Upper lobe of left lung (tissue), 6 donors: Measurements from ENCODE around the gene L1CAM. TPM values are rescaled to one million over a fixed set of nuclear protein-coding genes. Genes with fewer than 3 reads are reported as not detected.

ENCODE experiments used
- ATAC-seq, 2 donors: fragments of 200-7000 bp; cut with Tn5 transposase; one replicate each; pipeline ENCODE4 v1.9.1; 2022; ENCODE audit warnings: mild to moderate bottlenecking in 2 of 2, moderate library complexity in 2 of 2; ENCODE audit not compliant: low FRiP score in 2 of 2
- DNase-seq, 2 donors: peaks; one replicate each; pipeline ENCODE4 v3.0.0-alpha.2; 2019 to 2020
- H3K27ac ChIP-seq, 4 donors: fragments of 200-600 bp; sonication (generic); one replicate each; pipeline ENCODE4 v1.5.1; 2016 to 2019
- H3K27me3 ChIP-seq, 4 donors: fragments of 200-600 bp; sonication (generic); one replicate each; pipeline ENCODE4 v1.5.1; 2017 to 2019
- H3K36me3 ChIP-seq, 4 donors: fragments of 200-600 bp; sonication (generic); one replicate each; pipeline ENCODE4 v1.5.1; 2016 to 2019
- H3K4me1 ChIP-seq, 4 donors: fragments of 200-600 bp; sonication (generic); one replicate each; pipeline ENCODE4 v1.5.1; 2018 to 2019
- H3K4me3 ChIP-seq, 4 donors: fragments of 200-600 bp; sonication (generic); one replicate each; pipeline ENCODE4 v1.5.1; 2017 to 2019; ENCODE audit warnings: mild to moderate bottlenecking in 2 of 4, moderate library complexity in 1 of 4
- H3K9me3 ChIP-seq, 4 donors: fragments of 200-600 bp; sonication (generic); one replicate each; pipeline ENCODE4 v1.5.1; 2018 to 2019
- EP300 ChIP-seq, 4 donors: sonication (generic); formaldehyde crosslinking; IDR thresholded peaks; one replicate each; pipeline ENCODE4 v1.5.1; 2017; ENCODE audit warnings: antibody characterized with exemption in 4 of 4, control low read depth in 2 of 4
- POLR2A ChIP-seq, 4 donors: fragments of 450-650 bp; IDR thresholded peaks; one replicate each; pipeline ENCODE4 v1.5.1; 2016 to 2017; ENCODE audit warnings: antibody characterized with exemption in 4 of 4, mild to moderate bottlenecking in 2 of 4
- POLR2AphosphoS5 ChIP-seq, 2 donors: sonication (generic); formaldehyde crosslinking; IDR thresholded peaks; one replicate each; pipeline ENCODE4 v1.5.1; 2017; ENCODE audit warnings: antibody characterized with exemption in 2 of 2
- WGBS, 2 donors: methylation state at CpG; one replicate each; pipeline ENCODE4 v1.1.5; 2017 to 2018; 5-methylcytosine and 5-hydroxymethylcytosine counted together
- total RNA-seq, 6 donors: library from RNA; depleted of rRNA in 4 of 6; stranded (reverse); fragments of >200 nt in 4 of 6; gene quantifications; one replicate each; pipeline versions ENCODE4 v1.1.0 to v1.2.1, GENCODE V29; 2016 to 2021
- TF ChIP-seq, protein P1 (sequence below), 6 experiments: fragments of 450-650 bp in 4 of 6; fragments of 200-600 bp in 2 of 6; sonication (generic) in 2 of 6; IDR thresholded peaks; one replicate each; pipeline ENCODE4 v1.5.1; 2016 to 2019; ENCODE audit warnings: antibody characterized with exemption in 6 of 6
- donor health status: DM: no; HTN: no; CAD: no; lungs with moderate emphysema.
- donor health status: DM: no; HTN: yes; CAD: no; lungs with severe emphysema.

The L1CAM gene
- total RNA-seq, 6 donors from 2014 or later = 0.52 to 10.0 (median 1.1) TPM; not detected in 1

DNA sequence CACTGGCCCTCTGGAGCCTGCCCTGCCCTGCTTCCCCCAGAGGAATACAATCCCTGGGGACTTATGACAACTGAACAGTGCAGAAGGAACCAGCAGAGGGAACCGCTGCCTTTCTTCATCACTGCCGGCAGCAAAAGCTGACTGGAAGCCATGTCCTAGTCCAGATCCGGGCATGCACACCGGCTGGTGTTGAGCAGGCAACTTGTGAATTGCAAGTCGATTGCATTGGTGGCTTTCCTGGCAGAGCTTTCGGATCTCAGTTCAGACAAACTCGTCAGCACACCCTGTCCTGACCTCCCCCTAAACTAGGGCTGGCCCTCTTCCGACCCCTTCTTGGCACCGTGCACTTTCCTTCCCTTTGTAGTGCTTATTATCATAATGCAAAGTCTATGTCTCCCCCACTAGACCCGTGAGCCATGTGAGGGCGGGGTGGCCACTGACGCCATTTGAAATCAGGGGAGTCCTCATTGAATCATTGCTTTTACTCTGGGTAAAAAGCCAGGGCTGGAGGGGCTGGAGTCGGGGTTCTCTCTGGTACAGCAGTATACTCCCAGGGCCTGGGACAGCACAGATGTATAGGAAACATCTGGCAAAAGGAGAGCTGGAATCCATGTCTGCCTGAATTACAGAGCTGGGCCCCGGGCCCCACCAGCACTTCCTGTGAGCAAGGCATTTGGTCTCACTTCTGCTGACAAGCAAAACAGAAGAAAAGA is 38.3 kb upstream of the L1CAM start:
- Histone ChIP-seq H3K4me1 (peaks cover 20 to 81% (median 42%) of the 10 kb centered on the region in 4 donors), H3K9me3 (no peaks in the 10 kb centered on the region), H3K27me3 (peaks cover 0 to 13% (median 0%) of the 10 kb centered on the region in 4 donors), H3K36me3 (no peaks in the 10 kb centered on the region), H3K27ac (peak overlapping the region; percentile 92 to 98 (median 95)), H3K4me3 (peak overlapping the region in 3 of 4 donors; percentile 50 to 62 (median 59))
- DNase-seq = peak in 1 of 2 donors; percentile 68
- 0 to 34% methylated on average over 3 to 14 of the region's 14 CpGs for WGBS, 2 donors
- TF ChIP-seq EP300 (IDR thresholded peaks at IDR 0.05) (no peak), POLR2AphosphoS5 (IDR thresholded peaks at IDR 0.05) (peak; percentile 16 to 68), POLR2A (IDR thresholded peaks at IDR 0.05) (peak in 1 of 4 donors; percentile 16)
- TF ChIP-seq, protein P1, sequence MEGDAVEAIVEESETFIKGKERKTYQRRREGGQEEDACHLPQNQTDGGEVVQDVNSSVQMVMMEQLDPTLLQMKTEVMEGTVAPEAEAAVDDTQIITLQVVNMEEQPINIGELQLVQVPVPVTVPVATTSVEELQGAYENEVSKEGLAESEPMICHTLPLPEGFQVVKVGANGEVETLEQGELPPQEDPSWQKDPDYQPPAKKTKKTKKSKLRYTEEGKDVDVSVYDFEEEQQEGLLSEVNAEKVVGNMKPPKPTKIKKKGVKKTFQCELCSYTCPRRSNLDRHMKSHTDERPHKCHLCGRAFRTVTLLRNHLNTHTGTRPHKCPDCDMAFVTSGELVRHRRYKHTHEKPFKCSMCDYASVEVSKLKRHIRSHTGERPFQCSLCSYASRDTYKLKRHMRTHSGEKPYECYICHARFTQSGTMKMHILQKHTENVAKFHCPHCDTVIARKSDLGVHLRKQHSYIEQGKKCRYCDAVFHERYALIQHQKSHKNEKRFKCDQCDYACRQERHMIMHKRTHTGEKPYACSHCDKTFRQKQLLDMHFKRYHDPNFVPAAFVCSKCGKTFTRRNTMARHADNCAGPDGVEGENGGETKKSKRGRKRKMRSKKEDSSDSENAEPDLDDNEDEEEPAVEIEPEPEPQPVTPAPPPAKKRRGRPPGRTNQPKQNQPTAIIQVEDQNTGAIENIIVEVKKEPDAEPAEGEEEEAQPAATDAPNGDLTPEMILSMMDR (IDR thresholded peaks at IDR 0.05) = peak in 4 of 6 experiments; percentile 26 to 37 (median 33)
- ATAC-seq = no peak

DNA sequence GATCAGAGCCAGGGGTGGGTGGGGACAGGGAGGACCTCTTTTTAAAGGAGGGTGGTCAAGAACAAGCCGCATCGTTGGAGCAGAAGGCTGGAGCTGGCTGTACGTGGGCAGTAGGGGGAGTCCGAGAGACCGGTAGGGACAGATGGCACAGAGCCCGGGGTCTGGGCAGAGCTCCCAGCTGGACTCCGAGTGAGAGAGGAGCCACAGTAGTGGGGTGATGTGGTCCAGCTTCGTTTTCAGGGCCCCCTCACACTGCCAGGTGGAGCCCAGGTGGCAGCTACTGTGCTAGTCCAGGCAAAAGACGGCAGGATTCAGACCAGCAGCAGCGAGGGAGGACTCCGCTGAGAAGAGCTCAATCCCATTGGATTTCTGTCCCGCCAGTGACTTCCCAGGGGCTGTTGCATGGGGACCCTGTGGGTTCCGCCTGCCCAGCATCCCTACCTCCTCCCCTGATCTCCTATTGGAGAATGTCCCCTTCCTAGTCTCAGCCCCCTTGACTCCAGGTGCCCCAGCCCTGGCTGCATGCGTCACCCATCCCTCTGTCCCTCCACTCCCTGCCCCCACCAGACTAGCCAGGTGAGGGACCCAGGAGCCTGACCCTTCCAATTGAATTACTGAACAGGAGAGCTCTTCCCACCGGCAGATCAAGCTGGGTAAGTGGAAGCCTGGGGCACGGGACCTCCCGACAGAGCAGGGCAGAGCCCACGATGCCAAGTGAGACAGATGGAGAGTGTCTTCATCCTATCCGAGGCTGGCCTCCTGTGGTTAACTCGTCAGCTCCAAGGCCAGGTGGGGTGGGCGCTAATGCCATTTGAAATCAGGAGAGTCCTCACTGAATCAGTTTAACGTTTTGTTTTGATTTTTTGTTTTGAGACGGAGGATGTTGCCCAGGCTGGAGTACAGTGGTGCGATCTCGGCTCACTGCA is 37.2 kb upstream of the L1CAM start:
- Histone ChIP-seq H3K36me3 (peaks cover 0 to 7% (median 1%) of the 10 kb centered on the region in 4 donors), H3K4me3 (peak overlapping the region in 2 of 4 donors; percentile 8 to 62), H3K9me3 (no peaks in the 10 kb centered on the region), H3K27me3 (peaks cover 0 to 13% (median 0%) of the 10 kb centered on the region in 4 donors), H3K27ac (peak overlapping the region; percentile 12 to 98 (median 94)), H3K4me1 (peaks cover 20 to 74% (median 34%) of the 10 kb centered on the region in 4 donors)
- DNase-seq (peak in 1 of 2 donors; percentile 77), ATAC-seq (peak; percentile 46 to 58)
- TF ChIP-seq POLR2A (IDR thresholded peaks at IDR 0.05) = no peak
- TF ChIP-seq, protein P1 (IDR thresholded peaks at IDR 0.05) = peak in 4 of 6 experiments; percentile 27 to 48 (median 44)
- 33 to 63% methylated on average over 6 to 25 of the region's 25 CpGs for WGBS, 2 donors

DNA sequence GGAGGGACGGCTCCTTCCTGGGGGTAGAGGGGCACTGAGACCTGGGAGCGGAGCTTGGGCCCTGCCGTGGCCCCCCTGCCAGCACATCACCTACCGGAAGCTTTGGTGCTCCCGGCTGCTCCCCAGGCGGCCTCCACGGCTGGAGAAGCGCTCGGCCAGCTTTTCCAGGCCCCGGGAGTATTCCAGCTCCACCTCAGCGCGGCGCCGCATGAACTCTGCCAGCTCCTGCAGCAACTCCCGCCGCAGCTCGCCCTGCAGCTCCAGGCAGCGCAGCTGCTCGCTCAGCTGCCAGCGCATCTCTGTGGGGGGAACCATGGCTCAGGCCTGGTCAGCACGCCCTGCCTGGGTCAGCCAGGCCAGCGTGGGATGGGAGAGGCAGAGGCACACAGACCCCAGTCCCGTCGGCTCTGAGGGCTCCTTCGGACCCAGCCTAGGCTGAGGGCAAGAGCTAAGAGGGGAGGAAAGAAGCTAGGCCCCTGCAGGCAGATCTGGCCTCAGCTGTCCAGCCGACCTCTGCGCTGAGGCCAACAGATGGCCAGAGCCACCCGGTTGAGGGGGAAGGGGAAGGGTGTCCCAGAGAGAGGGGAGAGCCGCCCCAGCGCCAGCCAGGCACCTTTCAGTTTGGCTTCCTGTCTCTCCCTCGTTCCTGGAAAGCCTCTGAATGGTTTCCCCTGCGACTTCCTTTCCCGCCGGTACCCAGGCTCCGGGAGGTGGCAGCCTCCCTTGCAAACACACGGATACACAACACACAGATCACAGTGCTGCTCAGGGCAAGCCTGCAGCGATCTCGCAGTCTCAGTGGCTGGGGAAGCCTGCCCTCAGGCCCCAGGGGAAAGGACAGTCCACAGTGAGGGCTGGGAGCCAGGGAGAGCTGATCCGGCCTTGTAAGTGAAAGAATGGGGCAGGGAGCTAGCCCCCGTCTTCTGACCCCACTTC is 35.8 kb upstream of the L1CAM start:
- DNase-seq (no peak), ATAC-seq (no peak)
- 0 to 69% methylated on average over 2 to 34 of the region's 40 CpGs for WGBS, 2 donors

More for the DNA sequence above, 35.8 kb upstream of the L1CAM start:
- Histone ChIP-seq H3K4me1 (peaks cover 14 to 61% (median 29%) of the 10 kb centered on the region in 4 donors), H3K36me3 (peaks cover 0 to 7% (median 2%) of the 10 kb centered on the region in 4 donors), H3K27me3 (peaks cover 0 to 13% (median 0%) of the 10 kb centered on the region in 4 donors), H3K9me3 (no peaks in the 10 kb centered on the region), H3K27ac (peak overlapping the region in 2 of 4 donors; percentile 48 to 92), H3K4me3 (peak overlapping the region in 3 of 4 donors; percentile 4 to 24 (median 9))
- TF ChIP-seq EP300 (IDR thresholded peaks at IDR 0.05) (no peak), POLR2A (IDR thresholded peaks at IDR 0.05) (no peak), POLR2AphosphoS5 (IDR thresholded peaks at IDR 0.05) (no peak)
- TF ChIP-seq, protein P1 (IDR thresholded peaks at IDR 0.05) = no peak
